Measurements from ENCODE around the gene ARL6.

- TF ChIP-seq POLR2AphosphoS5 (IDR thresholded peaks at IDR 0.05; ENCODE audit: borderline replicate concordance, low read depth, low read length) (no peak), EZH2 (IDR thresholded peaks at IDR 0.05) (no peak)
Observed at GRCh38 chr3:97742036-97742435, 22.5 kb upstream of the ARL6 start.
